ENCODE results near the gene EXOC3.

EXOC3 gene

GRCh38 chr5:431001-431710 lies 11.8 kb upstream of the EXOC3 start:
- TF ChIP-seq CTCF (IDR thresholded peaks at IDR 0.05): peak; percentile 54

- TF ChIP-seq CTCF (IDR thresholded peaks at IDR 0.05): no peak
These were observed 11.3 kb upstream of the EXOC3 start for GRCh38 chr5:431711-432050.

DNA sequence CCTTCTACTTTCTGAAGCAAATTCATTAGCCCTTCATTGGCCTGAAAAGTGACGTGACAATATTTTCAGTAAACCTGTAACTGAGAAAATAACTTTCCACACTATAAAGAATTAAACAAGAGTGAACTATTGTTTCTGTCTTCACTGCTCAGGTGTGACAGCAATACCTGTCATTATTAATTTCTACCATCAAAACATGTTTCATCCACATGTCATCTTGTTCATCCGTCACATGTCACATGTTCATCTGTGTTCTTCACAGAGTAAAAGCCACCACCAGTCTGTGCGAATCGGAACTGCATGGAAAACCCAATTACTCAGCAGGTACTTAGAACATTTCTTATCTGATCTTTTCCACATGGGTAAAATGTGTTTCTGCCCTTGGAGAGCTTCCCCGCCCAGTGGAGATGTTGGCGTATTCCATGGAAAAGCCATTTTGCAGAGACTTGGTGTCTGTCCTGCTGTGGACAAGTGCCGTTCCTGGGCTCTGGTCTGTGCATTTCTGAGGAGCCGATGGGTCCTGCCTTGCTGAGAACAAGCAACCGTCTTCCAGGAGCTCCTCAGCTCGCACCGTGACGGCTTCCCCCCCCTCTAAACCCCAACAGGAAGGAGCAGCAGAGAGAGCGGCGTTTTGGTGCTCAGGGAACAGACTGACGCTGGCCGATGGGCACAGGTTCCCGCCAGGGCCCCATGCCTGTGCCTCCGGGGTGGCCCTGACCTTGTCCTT lies 10.6 kb upstream of the EXOC3 start:
- TF ChIP-seq CTCF (IDR thresholded peaks at IDR 0.05): no peak

DNA sequence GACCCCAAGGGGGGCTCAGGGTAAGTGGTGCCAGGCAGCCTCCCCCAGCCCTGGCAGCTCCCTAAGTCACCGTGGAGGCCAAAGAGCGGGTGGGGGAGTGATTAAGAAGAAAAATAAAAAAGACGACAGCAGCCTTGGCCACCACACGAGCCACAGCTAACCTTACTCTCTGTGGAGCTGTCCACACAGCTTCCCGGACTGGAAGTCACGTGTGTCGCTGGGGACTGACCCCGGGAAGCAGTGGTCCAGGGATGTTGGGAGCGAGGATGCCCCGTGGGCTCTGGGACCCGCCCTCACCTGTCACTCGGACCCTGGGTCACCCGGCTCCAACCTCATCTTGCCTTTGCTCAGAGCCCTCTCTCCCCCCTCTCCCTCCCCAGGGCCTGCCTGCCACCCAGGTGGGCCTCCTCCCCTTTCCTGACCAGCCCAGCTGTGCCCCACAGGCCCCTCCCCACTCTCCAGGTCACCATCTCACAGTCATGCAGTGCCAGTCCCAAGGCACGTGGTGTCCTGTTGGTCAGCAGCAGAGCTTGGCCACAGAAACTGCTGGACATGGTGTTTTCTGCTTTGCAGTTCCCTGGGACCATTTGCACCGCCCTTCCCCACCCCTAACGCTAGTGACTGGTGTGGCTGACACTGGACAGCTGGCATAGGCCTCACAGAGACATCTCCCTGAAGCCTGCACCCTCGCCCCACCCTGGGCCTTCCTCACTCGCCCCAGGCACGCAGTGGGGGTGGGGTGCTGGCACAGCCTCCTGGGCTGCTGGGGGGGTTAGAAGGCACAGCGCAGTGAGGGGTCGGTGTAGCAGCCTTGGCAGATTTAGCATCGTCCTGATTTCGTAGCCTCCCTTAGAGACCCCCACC lies 9.8 kb upstream of the EXOC3 start:
- no peak for TF ChIP-seq CTCF (IDR thresholded peaks at IDR 0.05)

DNA sequence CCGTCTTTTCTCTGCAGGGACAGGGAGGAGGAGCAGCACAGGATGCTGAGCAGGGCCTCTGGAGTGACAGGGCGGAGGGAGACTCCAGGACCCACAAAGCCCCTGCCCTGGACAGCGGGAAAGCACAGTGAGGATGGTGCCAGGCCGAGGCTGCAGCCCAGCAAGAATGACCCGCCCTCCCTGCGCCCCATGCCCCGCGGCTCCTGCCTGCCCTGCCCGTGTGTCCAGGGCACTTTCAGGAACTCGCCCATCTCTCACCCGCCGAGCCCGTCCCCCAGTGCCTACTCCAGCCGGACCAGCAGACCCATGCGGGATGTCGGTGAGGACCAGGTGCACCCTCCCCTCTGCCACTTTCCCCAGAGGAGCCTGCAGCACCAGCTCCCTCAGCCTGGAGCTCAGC lies 9.1 kb upstream of the EXOC3 start:
- TF ChIP-seq CTCF (IDR thresholded peaks at IDR 0.05): no peak

DNA sequence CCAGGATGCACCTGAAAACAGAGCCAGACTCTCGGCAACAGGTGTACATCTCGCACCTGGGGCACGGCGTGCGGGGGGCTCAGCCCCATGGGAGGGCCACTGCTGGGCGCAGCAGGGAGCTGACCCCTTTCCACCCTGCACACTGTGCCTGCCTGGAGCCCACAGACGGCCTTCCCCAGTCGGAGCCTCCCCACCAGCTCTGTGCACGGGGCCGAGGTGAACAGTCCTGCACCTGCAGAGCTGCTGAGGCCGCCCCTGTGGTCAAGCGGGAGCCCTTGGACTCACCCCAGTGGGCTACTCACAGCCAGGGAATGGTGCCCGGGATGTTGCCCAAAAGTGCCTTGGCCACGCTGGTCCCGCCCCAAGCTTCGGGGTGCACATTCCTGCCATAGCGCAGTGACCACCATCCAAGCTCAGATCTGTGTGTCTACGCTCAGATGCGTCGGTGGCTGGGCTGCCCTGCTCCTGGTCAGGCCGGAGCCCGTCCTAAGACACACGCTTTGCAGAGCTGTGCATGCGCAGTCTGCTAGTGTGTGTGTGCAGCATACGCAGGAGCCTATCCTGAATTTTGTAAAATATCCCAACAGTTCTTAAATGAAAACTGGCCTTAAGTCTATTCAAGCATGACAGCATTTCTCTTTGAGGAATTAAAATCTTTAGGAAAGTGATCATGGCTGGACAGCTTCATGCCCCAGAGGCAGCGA lies 8.4 kb upstream of the EXOC3 start:
- no peak for TF ChIP-seq CTCF (IDR thresholded peaks at IDR 0.05)

DNA sequence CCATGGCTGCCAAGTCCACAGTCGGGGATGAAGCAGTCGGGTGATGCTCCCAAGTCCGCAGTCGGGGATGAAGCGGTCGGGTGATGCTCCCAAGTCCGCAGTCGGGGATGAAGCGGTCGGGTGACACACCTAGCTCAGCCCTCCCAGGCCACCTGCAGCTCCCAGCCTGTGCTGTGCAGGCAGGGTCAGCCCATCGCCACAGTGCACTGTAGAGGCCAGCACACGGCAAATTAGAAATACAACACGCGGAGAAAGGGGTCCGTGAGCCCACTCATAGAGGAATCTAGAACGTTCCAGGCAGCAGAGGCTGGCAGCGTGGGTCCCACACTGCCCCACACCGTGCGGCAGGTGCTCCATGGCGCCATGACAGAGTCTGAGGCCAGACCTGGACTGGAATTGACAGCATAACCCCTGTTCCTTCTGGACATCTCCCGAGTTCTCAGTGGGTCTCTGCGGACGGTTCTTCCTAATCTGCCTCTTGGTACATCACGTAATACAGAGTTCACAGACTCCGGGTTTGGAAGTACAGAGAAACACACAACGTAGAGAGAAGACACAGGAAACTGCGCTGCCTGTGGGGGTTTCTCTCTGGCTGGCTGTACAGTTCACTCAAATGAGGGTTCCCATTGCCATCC lies 7.7 kb upstream of the EXOC3 start:
- TF ChIP-seq CTCF (IDR thresholded peaks at IDR 0.05): no peak

Measured in LNCAP (cell line).